Tibial artery (tissue), 4 donors: ENCODE measurements around the gene ZNF718.
"Not testable (repeated sequence)": the region's sequence is repeated elsewhere in the genome, so short reads cannot be mapped to it uniquely, and the experiment has no call there.

Source experiments
- DNase-seq, 2 donors: peaks; one replicate each; pipeline ENCODE4 v3.0.0-alpha.2; 2019
- H3K27ac ChIP-seq, 2 donors: fragments of 200-600 bp; sonication (generic) in 1 of 2; 1 replicate in 1 of 2; 2 replicates in 1 of 2; pipeline ENCODE4 v1.5.1; 2018 to 2019; ENCODE audit warnings: mild to moderate bottlenecking in 1 of 2
- H3K27me3 ChIP-seq, 2 donors: fragments of 200-600 bp; sonication (generic) in 1 of 2; one replicate each; pipeline versions ENCODE4 v1.5.1 to v1.6.0; 2016 to 2019
- H3K36me3 ChIP-seq, 3 donors: fragments of 200-600 bp; sonication (generic) in 2 of 3; one replicate each; pipeline ENCODE4 v1.5.1; 2016 to 2019; ENCODE audit warnings: mild to moderate bottlenecking in 2 of 3
- H3K4me1 ChIP-seq, 4 donors: fragments of 200-600 bp; sonication (generic) in 2 of 4; 1 replicate in 3 of 4; 2 replicates in 1 of 4; pipeline ENCODE4 v1.5.1; 2016 to 2019
- H3K4me3 ChIP-seq, 2 donors: fragments of 200-600 bp; sonication (generic) in 1 of 2; 1 replicate in 1 of 2; 2 replicates in 1 of 2; pipeline ENCODE4 v1.5.1; 2018 to 2019; ENCODE audit warnings: mild to moderate bottlenecking in 2 of 2
- H3K9me3 ChIP-seq, 3 donors: fragments of 200-600 bp; sonication (generic) in 1 of 3; one replicate each; pipeline ENCODE4 v1.5.1; 2016 to 2019
- intact Hi-C: fragments of 100-400 bp; cut with DNase I; formaldehyde crosslinking; loops from one replicate; pipeline ENCODE4 v1.15.0; 2023; ENCODE audit warnings: low total_unique reads
- TF ChIP-seq, protein P1 (sequence below), 2 experiments: fragments of 200-600 bp in 1 of 2; fragments of 450-650 bp in 1 of 2; IDR thresholded peaks; one replicate each; pipeline ENCODE4 v1.5.1; 2017 to 2019; ENCODE audit warnings: antibody characterized with exemption in 2 of 2, mild to moderate bottlenecking in 1 of 2, moderate library complexity in 1 of 2

ZNF718 gene

DNA sequence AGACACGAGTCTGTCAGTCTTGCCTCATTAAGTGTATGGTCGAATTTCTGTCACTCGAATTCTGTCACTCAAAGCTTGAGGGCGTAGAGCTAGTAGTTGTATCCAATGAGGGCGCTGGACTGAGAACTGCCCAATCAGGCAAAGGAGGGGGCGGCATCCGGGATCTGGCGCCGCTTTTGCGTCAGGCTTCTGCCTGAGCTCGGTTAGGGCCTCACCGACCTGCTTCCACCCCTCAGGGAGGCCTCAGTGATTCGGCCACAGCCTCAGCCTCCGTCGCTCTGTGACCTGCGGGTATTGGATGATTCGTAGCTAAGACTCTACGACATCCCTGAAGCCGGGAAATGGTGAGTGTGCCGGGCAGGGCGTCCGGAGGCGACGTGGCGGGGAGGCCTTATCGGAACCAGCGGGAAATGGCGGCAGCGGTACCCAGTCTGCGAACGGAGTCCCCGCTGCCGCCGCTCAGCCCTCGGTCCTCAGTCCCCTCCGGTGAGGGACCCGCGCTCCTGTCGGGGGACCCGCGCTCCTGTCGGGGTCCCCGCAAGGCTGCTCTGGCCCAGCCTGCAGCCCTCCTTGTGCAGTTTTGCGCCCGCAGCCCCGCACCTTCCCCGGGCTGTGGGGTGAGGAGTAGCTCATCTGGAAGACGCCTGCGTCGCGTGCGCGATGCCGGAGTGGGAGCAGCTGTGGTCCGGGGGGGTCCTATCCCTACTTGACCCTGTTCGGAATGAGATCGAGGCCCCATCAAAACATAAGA, 88.3 kb downstream of the ZNF718 start:
- Histone ChIP-seq H3K4me3 (peak overlapping the region; percentile 68 to 78), H3K27ac (peak overlapping the region; percentile 74 to 82), H3K36me3 (no peaks in the 10 kb centered on the region), H3K4me1 (peaks cover 0 to 10% (median 8%) of the 10 kb centered on the region in 4 donors), H3K9me3 (peaks cover 0 to 5% (median 0%) of the 10 kb centered on the region in 3 donors), H3K27me3 (no peaks in the 10 kb centered on the region)
- peak; percentile 66 to 91 for DNase-seq
- intact Hi-C loops: no loop called here
- TF ChIP-seq, protein P1, sequence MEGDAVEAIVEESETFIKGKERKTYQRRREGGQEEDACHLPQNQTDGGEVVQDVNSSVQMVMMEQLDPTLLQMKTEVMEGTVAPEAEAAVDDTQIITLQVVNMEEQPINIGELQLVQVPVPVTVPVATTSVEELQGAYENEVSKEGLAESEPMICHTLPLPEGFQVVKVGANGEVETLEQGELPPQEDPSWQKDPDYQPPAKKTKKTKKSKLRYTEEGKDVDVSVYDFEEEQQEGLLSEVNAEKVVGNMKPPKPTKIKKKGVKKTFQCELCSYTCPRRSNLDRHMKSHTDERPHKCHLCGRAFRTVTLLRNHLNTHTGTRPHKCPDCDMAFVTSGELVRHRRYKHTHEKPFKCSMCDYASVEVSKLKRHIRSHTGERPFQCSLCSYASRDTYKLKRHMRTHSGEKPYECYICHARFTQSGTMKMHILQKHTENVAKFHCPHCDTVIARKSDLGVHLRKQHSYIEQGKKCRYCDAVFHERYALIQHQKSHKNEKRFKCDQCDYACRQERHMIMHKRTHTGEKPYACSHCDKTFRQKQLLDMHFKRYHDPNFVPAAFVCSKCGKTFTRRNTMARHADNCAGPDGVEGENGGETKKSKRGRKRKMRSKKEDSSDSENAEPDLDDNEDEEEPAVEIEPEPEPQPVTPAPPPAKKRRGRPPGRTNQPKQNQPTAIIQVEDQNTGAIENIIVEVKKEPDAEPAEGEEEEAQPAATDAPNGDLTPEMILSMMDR (IDR thresholded peaks at IDR 0.05): no peak

DNA sequence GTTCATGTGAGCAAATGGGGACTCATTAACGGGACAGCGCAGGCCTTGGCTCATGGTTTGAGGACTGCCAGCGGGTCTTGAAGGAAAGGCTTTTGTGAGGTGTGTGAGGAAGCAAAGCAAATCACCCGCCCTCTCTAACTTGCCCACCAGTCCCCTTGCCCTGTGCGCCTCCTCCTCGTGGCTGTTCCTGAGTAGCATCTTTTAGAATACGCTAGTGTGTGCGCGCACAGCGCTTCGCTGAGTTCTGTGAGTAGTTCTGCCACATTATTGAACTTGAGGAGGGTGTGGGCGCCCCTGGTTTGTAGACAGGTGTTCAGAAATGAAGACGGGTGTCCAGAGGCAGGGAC, 88.9 kb downstream of the ZNF718 start:
- H3K9me3 ChIP-seq, H3K36me3 ChIP-seq, DNase-seq, H3K27me3 ChIP-seq, intact Hi-C loops: not testable (repeated sequence)
- Histone ChIP-seq H3K27ac (peak overlapping the region; percentile 74 to 82), H3K4me3 (peak overlapping the region; percentile 68 to 78), H3K4me1 (peaks cover 0 to 10% (median 8%) of the 10 kb centered on the region in 4 donors)
